Thyroid gland (tissue), 4 donors: ENCODE results near the gene RAB44.

Experiments
- POLR2A ChIP-seq, 2 donors: fragments of 450-650 bp; IDR thresholded peaks; one replicate each; pipeline ENCODE4 v1.6.1; 2017; ENCODE audit warnings: antibody characterized with exemption in 2 of 2, mild to moderate bottlenecking in 2 of 2, moderate library complexity in 1 of 2
- TF ChIP-seq, protein P1 (sequence below), 6 experiments: fragments of 200-600 bp in 3 of 6; fragments of 450-650 bp in 3 of 6; sonication (generic) in 3 of 6; IDR thresholded peaks; one replicate each; pipeline ENCODE4 v1.5.1; 2016 to 2019; ENCODE audit warnings: antibody characterized with exemption in 6 of 6, mild to moderate bottlenecking in 2 of 6, inconsistent platforms in 1 of 6, moderate library complexity in 1 of 6

DNA sequence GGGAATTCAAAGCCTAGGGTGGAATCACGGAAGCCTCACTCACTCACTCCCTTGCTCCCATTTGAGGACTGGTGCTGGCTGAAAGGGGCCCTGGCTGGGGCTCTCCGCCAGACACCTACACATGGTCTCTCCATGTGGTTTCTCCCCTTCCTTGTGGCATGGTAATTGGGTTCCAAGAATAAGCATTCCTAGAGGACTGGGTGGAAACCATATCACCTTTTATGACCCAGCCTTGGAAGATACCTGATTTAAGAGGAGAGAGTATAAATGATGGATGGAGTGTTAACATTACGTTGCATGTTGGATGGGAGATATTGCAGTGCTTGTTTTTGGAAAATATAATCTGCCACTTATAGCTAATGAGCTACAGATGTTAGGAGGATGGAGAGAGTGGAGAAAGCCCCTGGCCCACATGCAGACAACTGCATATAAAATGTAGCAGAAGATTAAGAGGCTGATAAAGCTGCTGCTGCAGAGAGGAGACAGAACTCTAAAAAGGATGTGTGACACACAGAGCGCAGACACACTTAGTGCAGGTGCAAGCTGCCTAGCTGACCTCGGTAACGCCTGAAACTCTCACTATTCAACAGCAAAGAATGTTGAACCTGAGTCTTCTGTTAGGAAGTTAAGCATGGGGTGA is 42.4 kb upstream of the RAB44 start:
- TF ChIP-seq, protein P1, sequence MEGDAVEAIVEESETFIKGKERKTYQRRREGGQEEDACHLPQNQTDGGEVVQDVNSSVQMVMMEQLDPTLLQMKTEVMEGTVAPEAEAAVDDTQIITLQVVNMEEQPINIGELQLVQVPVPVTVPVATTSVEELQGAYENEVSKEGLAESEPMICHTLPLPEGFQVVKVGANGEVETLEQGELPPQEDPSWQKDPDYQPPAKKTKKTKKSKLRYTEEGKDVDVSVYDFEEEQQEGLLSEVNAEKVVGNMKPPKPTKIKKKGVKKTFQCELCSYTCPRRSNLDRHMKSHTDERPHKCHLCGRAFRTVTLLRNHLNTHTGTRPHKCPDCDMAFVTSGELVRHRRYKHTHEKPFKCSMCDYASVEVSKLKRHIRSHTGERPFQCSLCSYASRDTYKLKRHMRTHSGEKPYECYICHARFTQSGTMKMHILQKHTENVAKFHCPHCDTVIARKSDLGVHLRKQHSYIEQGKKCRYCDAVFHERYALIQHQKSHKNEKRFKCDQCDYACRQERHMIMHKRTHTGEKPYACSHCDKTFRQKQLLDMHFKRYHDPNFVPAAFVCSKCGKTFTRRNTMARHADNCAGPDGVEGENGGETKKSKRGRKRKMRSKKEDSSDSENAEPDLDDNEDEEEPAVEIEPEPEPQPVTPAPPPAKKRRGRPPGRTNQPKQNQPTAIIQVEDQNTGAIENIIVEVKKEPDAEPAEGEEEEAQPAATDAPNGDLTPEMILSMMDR (IDR thresholded peaks at IDR 0.05), result no peak
- TF ChIP-seq POLR2A (IDR thresholded peaks at IDR 0.05), result no peak
